NCI-H748 treated with DMSO at 0.1 percent for 48 hours (cell line): ENCODE measurements around the gene MPL.

Experiments used
- DNase-seq: peaks from one replicate; lab custom pipeline; 2025; lab: John Stamatoyannopoulos, UW

Gene MPL

DNA sequence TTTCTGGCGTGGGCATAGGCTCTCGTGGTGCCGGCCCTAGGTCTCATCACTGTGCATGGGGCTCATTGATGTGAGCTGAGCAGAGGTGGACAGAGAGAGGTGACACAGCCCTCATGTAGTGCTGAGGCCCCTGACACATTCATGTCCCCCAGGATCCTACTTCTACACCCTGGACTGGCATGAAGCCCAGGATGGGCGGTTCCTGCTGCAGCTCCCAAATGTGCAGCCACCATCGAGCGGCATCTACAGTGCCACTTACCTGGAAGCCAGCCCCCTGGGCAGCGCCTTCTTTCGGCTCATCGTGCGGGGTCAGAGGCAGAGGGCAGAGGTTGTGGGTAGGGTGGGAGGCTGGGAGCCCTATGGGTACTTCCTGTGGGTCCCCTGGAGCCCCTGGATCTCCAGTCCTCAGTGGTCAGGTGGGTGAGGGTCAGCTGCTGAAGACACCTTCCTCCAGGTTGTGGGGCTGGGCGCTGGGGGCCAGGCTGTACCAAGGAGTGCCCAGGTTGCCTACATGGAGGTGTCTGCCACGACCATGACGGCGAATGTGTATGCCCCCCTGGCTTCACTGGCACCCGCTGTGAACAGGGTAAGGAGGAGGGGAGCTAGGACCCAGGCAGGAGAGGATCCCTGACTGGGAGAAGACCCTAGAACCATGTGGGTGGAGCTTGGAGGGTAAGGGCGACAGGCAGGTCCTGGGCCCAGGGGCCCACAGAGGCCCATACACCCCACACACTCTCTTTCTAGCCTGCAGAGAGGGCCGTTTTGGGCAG lies 30.7 kb upstream of the MPL start:
- no peak for DNase-seq

DNA sequence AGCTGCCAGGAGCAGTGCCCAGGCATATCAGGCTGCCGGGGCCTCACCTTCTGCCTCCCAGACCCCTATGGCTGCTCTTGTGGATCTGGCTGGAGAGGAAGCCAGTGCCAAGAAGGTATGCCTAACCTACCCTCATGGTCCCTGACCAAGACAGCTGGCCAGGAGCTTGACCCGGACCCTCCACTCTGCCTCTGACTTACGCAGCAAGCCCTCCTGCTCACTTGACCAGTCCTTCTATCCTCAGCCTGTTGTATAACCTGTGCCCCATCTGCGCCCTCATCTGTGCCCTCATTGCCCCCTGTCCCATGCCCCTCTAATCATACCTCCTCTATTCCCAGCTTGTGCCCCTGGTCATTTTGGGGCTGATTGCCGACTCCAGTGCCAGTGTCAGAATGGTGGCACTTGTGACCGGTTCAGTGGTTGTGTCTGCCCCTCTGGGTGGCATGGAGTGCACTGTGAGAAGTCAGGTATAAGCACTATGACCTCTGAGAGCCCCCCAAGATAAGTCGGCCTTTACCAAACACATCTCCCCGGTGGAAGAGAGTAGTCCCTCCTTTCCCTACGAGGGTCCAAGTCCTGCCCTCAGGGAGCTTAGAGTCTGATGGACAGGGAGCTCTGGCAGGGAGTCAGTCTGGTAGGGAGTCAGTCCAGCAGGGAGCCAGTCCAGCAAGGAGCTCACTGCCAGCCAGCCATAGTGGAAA lies 30.0 kb upstream of the MPL start:
- no peak for DNase-seq

DNA sequence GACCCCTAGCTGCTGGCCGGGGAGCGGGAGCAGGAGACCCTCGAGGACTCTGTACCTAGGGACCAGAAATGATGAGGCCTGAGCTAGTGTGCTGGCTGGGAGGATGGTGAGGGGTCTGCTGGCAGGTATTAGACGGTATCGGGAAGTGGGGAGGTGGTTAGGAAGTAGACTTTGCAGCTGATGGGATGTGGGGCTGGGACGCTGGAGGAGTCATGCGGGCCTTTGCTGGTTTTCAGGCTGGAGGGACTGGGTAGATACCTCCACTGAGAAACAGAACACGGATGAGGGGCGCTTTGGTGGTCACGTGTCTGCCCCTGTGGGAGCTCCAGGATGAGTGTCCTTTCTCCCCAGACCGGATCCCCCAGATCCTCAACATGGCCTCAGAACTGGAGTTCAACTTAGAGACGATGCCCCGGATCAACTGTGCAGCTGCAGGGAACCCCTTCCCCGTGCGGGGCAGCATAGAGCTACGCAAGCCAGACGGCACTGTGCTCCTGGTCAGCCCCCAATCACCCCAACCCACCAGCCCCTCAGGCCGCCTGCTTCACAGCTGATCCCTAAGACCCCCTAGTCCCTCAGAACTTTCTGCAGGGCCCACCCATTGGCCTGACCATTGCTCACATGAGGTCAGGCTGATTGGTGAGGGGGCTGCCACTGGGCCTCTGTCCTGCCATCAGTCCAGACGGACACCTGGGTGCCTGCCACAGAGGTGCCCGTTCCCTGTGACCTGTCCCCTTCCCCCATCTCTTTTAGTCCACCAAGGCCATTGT lies 28.8 kb upstream of the MPL start:
- DNase-seq = no peak

DNA sequence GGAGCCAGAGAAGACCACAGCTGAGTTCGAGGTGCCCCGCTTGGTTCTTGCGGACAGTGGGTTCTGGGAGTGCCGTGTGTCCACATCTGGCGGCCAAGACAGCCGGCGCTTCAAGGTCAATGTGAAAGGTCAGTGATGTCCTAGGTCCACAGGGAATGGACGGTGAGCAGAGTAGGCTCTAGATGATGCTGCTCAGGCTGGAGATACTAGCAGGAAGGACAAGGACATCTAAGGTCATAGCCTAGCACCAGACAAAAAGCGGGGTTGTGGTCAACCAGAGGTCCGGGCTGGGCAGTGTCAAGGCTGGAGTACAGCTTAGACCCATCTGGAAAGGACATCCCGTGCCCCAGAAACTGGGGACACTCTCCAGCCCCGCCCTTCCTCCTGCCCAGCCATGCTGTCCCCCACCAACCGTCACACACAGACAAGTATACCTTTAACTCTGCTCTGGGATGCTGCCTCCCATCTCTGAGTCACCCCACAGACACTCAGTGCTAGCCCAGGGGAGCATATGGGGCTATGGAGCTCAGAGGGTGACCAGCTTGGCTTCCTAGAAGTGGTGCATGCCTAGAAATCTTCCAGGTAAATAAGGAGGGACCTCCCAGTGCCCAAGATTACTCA lies 28.1 kb upstream of the MPL start:
- no peak for DNase-seq

DNA sequence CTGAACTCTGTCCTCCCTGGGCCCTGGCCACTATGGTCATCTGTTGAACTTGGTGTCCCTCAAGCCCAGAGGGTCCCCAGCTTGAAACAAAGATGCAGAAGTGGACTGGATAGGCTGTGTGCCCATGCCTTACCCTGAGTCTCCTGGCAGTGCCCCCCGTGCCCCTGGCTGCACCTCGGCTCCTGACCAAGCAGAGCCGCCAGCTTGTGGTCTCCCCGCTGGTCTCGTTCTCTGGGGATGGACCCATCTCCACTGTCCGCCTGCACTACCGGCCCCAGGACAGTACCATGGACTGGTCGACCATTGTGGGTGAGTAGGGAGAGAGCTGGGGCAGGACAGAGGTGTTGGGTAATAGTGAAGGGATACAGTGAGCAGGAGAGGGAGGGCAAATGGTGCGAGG lies 26.1 kb upstream of the MPL start:
- no peak for DNase-seq

DNA sequence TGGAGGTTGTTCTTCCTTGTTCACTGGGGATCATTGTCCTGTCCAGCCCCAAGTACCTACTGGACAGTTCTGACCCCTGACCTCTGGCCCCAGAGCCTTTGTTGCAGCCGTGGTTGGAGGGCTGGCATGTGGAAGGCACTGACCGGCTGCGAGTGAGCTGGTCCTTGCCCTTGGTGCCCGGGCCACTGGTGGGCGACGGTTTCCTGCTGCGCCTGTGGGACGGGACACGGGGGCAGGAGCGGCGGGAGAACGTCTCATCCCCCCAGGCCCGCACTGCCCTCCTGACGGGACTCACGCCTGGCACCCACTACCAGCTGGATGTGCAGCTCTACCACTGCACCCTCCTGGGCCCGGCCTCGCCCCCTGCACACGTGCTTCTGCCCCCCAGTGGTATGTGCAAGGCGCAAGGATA lies 25.4 kb upstream of the MPL start:
- DNase-seq = no peak

DNA sequence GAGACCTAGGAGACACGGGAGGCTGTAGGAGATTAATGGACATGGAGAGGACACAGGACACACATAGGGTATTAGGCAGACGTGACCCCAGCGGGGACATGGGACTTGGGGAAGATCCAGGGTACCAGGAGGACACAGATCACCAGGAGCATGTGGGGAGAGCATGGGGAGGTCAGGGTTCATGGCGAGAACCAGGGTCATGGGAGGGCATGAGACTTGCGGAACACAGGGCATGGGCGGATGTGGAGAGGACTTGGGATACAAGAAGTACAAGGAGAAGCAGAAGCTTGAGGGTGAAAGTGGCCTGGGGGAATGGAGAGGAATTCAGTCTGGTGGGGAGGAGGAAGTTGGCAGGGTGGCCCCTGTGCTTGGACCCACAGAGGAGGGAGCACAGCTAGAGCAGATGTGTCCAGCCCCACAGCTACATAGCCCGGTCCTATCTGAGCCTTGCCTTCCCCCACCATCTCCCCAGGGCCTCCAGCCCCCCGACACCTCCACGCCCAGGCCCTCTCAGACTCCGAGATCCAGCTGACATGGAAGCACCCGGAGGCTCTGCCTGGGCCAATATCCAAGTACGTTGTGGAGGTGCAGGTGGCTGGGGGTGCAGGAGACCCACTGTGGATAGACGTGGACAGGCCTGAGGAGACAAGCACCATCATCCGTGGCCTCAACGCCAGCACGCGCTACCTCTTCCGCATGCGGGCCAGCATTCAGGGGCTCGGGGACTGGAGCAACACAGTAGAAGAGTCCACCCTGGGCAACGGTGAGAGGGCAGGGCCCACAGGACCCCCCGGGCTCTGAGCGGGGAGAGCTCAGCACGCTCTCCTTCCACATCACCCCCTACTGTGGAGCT lies 24.7 kb upstream of the MPL start:
- DNase-seq = no peak

DNA sequence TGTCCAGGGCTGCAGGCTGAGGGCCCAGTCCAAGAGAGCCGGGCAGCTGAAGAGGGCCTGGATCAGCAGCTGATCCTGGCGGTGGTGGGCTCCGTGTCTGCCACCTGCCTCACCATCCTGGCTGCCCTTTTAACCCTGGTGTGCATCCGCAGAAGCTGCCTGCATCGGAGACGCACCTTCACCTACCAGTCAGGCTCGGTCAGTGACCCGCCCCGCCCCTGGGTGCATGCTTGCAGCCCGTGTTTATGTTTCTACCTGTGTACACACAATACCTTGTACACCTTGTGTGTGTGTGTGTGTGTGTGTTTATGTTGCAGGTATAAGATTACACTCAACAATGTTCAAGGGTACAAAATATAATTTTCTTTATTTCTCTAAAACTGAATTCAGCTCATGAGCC lies 23.8 kb upstream of the MPL start:
- DNase-seq = no peak

DNA sequence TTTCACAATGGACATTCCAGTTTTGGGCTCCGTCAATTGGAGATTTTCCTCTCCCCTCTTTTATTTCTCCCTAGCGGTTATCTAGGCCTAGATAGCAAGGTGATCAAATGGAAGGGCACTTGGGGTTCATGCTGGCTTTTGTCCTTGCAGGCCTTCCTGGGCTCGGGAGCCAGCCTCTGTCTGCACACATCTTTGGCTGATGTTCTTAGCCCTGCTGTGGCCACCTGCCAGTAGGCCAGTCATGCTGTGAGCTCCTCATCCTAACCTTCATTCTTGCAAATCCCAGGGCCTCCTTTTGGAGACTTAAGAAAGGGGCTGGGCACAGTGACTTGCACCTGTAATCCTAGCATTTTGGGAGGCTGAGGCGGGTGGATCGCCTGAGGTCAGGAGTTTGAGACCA lies 23.4 kb upstream of the MPL start:
- DNase-seq = no peak

DNA sequence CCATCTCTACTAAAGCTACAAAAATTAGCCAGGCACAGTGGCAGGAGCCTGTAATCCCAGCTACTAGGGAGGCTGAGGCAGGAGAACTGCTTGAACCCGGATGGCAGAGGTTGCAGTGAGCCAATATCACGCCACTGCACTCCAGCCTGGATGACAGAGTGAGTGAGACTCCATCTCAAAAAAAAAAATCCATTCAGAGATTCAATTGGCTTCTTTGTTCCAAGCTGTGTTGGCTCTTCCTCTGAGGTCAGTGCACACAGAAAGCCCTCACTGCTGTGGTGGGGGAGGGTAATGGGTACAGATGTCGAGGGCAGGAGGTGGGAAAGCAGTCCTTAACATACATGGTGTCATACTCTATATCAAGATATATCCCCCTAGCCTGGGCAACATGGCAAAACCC lies 22.1 kb upstream of the MPL start:
- no peak for DNase-seq

DNA sequence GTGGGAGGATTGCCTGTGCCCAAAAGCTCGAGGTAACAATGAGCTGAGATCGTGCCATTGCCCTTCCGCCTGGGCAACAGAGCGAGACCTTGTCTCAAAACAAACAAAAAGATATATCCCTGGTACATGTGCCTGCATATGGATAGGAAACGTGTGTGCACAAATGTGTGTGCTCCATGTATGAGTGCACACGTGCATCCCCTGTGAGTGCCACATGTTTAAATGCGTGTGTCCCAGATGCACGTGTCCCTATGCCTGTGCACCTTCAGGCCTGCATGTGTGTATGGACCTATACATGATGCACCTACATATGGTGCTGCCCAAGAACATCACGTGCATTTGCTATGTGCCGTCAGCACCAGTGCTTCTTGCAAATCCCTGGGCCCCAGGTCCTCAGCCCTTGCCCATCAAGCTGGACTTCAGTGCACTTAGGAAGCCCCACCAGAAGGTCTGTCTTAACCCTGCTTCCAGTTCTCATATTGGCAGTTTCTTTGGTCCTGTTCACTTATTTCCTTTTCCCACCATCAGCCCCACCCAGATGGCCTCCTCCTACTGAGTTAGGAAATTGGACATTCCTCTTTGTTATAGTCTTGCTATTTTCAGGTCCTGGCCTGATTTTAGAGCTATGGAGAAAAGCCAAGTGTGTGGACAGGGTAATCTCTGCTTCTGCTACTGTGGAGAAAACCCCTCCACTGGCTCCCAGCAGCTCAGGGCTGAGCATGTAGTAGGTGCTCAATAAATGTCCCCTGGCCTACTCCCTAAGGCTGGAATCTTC lies 21.5 kb upstream of the MPL start:
- DNase-seq = no peak

DNA sequence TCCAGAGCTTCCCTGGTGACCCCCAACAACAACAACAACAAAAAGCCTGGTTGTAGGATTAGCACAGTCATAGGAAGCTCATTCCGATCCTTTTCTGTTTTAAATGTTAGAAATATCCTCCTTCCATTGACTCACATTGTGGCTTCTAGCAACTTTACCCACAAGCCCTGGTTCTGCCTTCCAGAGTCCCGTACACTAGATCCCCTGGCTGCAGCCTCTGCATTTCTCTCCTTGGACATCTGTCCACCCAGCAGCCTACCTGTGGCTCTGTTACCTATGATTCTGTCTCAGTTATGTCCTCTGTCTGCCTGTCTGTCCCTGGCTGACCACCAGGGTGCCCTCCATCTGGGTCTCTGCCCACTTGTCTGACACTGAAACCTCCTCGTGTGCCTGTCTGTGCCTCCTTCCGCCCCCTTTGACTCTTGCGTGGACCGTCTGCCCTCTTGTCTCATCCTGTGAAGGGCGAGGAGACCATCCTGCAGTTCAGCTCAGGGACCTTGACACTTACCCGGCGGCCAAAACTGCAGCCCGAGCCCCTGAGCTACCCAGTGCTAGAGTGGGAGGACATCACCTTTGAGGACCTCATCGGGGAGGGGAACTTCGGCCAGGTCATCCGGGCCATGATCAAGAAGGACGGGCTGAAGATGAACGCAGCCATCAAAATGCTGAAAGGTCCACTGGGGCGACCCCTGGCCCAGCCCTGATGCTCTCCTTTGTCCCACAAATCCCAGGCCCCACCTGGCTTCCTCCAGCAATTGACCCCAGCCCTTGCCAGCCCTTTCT lies 20.7 kb upstream of the MPL start:
- DNase-seq = no peak

DNA sequence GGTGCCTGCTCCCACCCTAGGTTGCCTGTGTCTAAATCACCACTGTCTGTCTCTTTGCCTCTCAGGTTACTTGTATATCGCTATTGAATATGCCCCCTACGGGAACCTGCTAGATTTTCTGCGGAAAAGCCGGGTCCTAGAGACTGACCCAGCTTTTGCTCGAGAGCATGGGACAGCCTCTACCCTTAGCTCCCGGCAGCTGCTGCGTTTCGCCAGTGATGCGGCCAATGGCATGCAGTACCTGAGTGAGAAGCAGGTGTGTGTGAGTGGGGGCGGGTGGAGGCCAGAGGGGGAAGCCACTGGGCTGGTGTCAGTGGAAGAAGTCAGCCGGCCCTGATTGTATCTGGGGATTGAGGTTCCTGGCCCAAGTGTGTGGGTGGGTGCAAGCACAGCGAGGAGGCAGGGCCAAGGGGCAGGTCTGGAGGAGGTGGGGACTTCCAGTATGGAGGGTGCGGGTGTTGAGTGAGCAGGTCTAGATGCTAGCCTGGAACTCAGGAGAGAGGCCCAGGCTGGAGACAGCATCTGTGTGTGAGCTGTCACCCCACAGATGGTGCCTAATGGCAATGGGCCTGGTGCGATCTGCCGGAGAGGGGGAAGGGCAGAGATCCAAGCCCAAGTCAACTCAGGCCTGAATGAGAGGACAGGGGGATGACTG lies 19.7 kb upstream of the MPL start:
- no peak for DNase-seq

DNA sequence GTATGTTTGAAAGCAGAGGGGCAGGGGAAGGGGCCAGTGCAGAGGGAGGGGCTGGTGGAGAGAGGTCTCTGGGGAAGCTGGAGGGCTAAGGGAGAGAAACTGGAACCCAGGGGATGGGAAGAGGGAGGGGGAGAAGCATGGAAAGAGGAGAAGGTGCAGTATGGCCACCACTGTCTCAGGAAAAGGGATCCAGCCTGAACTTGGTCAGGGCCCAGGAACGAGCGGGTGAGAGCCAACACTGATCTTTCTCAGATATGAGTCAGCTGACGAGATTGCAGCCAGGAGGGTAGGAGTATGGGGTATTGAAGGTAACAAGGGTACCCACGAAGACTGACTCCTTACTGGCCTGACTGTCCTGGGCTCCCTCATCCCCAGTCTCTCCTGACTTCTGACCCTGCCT lies 18.8 kb upstream of the MPL start:
- DNase-seq = no peak

DNA sequence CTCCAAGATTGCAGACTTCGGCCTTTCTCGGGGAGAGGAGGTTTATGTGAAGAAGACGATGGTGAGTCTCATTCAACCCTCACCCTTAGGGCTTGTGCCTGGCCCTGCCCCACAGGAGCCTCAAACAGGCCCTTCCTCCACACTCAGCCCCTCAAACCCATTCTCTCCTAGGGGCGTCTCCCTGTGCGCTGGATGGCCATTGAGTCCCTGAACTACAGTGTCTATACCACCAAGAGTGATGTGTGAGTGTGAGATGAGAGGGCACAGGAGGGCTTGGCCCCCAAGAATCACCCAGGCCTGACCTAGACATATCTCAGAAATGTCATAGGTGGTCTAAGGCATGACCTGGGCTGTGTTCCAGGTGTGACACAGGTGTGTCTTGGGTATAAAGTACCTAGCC lies 18.3 kb upstream of the MPL start:
- no peak for DNase-seq

DNA sequence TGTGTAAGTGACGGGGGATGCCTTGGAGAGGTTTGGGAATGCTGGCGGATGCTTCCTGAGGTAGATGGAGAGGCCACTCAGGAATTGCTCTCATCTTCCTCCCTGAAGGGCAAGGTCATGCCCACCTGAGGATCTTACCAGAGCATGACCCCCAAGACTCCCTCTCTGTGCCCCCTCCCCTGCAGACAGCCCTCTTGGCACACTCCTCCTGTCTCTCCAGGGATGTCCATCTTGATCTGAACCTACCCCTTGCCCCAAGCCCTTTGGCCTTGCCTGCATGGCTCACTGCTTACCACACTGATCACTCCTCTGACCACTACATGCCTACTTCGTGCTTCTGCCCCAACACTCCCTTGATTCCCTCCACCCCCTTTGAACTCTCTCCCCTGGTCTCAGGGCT lies 17.9 kb upstream of the MPL start:
- no peak for DNase-seq

DNA sequence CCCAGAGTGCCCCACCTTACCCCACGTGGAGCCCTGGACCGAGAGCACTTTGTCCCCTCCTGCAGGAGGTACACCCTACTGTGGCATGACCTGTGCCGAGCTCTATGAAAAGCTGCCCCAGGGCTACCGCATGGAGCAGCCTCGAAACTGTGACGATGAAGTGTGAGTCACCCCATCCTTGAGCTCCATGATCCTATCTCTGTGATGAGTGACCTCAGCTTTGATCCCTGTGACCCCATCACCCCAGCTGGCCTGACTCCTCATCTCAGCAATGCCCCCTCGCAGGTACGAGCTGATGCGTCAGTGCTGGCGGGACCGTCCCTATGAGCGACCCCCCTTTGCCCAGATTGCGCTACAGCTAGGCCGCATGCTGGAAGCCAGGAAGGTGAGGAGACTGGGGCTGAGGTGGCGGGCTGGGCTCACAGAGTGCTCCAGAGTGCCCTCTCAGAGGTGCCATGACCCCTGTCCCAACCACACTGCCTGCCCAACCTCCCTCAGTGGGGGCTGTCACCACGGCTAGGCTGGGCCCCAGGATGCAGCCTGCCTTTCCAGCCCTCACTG lies 16.2 kb upstream of the MPL start:
- DNase-seq = no peak

DNA sequence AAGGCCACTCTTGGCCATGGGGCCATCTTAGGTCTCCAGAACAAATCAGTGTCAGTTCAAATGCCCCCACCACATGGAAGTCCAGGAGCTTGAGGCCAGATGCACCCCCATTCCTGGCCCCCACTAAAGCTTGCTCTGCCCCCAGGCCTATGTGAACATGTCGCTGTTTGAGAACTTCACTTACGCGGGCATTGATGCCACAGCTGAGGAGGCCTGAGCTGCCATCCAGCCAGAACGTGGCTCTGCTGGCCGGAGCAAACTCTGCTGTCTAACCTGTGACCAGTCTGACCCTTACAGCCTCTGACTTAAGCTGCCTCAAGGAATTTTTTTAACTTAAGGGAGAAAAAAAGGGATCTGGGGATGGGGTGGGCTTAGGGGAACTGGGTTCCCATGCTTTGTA lies 15.1 kb upstream of the MPL start:
- DNase-seq = no peak

DNA sequence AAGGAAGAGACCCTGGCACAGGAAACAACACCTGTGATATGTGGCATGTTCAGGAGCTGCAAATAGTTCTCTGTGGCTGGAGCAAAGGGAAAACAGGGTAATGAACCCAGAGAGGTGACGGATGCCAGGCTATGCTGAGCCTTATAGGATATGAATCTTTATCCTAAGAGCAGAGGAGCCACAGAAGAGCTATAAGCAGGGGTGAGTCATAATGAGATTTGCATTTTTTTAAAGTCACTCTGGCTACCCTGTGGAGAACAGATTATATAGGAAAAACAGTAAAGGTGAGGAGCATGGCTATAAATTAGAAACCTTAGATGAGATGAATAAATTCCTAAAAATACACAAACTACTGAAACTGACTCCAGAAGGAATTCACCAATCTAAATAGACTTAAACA lies 12.8 kb upstream of the MPL start:
- no peak for DNase-seq
